Tongue (tissue), 2 donors: ENCODE measurements around the gene POMGNT2. TPM values are rescaled to one million over a fixed set of nuclear protein-coding genes. Genes with fewer than 3 reads are reported as not detected.
"Not testable (repeated sequence)": the region's sequence is repeated elsewhere in the genome, so short reads cannot be mapped to it uniquely, and the experiment has no call there.

Experiments
- DNase-seq: peaks from one replicate; pipeline ENCODE4 v3.0.0-alpha.2; 2015
- total RNA-seq: library from RNA; depleted of rRNA; stranded (reverse); fragments of >200 nt; gene quantifications from one replicate; pipeline ENCODE4 v1.2.3, GENCODE V29; 2014

POMGNT2 gene
- total RNA-seq, 1 donor from 2014 or later = 15.6 TPM

DNA sequence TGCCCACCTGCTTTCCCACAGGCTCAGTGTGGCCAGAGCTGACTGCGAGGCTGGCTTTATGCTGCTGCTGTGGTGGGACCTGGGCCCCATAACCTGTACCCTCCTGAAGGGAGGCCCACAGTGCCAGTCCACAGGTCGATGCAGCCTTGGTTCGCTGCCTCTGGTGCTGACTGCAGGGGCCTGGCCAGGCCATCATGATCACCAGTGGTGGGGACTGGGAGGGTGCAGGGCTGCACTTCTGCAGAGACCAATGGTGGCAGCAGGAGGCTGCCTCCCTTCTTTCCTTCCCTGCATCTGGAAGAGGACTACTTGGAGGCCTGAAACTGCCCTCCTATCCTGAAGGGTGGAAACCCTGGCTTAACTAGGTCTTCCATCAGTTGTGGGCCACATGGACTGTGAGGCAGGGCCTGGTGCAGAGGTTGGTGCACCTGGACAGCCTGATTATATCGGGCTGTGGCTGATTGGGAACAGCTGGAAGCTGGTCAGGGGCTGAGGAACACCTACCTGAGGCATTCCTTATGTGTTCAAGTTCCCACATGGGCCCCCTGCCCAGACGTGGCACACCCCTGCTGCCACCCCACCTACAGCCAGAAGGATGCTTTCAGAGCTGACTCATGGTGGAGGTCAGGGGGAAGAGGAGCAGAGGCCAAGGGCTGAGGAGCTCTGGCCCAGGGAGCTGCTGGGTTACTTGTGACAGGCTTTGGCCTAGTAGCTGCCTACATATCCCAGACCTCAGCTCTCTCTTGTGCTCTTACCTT lies 29.8 kb downstream of the POMGNT2 start:
- DNase-seq = no peak

DNA sequence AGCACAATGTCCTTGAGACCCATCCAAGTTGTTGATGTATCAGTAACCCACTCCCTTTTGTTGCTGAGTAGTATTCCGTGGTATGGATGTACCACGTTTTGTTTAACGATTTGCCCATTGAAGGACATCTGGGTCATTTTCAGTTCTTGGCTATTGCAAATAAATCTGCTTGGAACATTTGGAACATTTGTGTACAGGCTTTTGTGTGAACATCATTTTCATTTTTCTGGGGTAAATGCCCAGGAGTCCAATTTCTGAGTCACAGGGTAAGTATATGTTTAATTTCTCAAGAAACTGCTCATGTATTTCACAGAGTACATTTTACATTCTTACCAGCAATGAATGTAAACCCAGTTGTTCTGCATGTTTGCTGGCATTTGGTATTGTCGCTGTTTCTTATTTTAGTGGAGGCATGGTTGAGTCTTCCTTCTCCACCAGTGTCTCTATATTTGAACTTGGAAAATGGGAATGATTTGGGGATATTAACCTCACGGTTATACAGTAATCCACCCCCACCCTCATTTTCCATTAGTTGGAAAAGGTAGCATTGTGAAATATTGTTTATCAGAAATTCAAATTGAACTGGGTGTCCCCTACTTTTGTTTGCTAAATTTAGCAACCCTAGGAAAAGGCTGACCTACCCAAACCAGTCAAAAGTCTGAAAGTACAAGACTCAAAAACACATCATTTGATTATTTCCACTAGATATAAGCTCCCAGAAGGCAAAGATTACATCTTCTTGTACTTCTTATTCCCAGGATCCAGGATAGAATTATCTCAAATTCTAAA lies 30.8 kb downstream of the POMGNT2 start:
- DNase-seq = no peak

DNA sequence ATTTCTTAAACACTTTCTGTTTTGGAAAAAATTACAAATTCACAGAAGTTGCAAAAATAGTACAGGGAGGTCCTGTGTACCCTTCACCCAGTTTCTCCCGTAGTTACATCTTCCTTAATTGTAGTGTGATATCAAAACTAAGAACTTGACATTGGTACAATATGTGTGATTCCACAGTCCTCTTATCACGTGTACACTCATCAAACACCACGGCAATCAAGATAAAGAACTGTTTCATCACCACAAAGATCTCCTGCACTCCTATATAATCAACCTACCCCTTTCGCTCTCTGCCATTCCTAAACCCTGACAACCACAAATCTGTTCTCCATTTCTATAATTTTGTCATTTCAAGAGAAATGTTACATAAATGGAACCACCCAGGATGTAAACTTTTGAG lies 31.4 kb downstream of the POMGNT2 start:
- DNase-seq = no peak

DNA sequence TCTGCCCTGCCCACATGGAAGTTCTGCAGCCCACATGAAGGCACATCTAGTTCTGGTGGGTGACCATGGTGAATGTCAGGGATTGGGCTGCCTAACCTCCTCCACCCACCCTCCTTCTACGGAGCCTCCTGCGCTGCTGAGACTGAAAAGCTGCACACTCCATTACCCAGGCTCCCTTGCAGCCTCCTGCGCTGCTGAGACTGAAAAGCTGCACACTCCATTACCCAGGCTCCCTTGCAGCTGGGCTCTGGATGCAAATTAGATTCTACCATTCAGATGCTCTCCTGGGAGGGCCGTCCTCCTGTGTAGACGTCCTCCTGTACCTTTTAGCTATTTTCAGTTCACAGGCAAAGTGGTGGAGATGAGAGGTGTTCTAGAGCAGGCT lies 32.1 kb downstream of the POMGNT2 start:
- DNase-seq = no peak

DNA sequence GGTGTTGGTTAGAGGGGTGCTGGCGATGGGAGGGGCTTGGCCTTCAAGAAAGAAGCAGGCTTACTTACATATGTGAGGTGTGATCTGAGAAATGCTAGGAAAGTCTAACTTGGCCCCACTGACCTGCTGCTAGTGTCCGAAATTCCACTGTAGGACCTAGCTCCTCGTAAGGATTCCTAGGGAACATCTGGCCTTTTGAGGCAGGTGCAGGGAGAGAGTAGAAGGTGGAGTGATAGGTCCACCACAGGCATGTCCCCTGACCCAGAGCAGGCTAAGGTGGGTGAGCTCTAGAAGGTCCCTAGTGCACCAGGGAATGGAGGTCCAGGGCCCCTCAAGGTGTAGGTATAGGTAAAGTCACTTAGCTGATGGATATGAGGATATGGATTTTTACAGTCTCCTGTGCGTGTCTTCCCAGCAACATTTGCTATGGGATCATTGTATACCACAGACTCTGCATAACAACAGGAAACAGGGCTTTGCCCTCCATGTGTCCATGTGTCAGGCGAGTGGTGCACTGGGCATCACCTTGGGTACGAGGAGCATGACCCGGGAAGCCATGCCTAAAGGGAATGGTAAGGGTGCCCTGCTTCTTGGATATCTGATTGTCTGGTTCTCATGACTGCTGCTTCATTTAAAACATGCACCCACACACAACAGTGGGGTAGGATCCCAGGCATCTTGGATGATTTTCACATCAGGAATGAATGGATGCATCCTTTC lies 32.6 kb downstream of the POMGNT2 start:
- DNase-seq = no peak

DNA sequence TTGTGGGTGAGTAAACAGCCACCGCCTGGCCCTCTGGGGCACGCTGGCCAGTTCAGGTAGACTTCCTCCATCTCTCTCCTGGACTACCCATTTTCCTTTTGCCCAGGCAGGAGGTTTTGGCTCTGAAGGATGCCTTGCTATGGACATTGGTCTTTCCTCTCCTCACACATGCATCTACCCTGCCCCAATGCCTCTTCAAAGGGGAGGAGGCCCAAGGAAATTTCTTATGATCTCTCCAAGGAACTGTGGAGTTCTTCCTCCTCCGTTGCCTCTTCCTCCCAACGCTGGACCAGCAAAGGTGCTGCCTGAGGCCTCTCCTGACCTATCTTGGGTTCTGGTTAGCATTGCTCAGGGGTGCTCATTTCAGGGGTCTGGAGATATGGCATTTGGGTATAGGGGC lies 33.5 kb downstream of the POMGNT2 start:
- no peak for DNase-seq

DNA sequence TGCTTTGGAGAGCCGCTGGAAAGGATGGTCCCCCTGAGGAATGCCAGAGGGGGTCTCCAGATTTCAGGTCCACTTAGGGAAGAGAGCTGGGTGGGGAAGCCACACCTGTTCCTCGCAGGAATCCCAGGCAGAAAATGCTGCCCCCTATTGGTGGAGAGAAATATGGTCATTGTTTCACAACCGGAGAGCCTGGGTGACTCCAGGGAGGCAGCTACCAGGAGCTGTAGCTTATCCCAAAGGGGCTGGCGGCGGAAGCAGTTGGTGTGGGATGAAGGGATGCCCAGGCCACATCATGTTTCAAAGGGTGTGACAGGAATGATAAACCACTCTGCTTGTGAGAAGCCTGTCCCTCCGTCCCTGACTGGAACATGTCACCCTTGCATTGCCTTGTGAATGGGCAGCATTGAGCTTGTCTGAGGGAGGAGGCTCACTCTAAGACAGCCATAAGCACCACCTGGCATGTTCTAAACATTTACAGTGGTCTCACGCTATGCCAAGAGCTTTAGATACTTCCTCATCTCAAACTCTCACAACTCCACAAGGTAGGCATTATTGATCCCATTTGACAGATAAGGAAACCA lies 34.5 kb downstream of the POMGNT2 start:
- DNase-seq = no peak

DNA sequence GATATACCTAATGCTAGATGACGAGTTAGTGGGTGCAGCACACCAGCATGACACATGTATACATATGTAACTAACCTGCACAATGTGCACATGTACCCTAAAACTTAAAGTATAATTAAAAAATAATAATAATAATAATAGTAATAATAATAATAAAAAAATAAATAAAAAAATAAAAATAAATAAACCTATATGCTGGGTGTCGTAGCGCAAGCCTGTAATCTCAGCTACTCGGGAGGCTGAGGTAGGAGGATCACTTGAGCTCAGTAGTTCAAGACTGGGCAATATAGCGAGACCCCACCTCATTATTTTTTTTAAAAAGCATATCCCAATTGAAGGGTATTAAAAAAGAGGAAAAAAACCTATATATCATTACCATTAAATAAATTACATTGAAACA lies 35.2 kb downstream of the POMGNT2 start:
- DNase-seq = not testable (repeated sequence)

DNA sequence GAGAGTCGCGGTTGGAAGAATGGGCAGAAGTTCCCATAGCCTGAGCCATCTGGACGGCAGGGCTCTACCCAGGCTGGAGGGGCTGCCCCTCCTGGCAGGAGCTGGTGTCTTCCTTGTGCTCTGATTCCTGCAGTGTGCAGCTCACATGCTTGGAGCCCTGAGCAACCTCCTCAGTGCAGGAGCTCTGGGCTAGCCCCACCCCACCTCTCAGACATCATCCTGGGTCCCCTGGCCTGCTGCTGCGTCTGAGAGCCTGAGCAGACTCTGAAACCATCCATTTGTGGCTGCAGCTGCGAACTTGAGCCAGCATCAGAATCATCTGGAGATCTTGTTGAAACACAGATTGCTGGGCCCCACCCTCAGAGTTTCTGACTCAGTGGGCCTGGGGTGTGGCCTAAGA lies 42.8 kb downstream of the POMGNT2 start:
- DNase-seq = no peak

DNA sequence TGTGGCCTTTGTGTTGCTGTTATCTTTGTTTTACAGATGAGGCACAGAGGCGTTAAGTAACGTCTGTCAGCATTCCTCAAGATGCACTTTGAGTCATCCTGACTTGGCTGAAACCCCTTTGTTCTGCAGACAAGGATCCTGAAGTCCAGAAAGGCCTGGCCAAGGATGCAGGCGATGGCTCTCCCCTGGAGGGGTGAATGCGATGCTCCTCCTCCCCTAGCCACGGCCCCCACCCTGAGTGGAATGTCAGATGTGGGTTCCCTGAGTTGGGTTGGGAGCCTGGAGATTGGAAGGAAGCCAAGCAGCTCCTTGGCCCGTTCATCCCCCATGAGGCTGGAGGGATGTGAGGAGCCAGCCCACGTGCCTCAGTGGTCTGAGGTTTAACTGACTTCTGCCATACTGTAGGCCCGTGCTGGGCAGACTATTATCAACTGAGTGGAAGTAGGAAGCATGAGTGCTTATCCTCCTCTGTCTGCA lies 43.3 kb downstream of the POMGNT2 start:
- DNase-seq = no peak

DNA sequence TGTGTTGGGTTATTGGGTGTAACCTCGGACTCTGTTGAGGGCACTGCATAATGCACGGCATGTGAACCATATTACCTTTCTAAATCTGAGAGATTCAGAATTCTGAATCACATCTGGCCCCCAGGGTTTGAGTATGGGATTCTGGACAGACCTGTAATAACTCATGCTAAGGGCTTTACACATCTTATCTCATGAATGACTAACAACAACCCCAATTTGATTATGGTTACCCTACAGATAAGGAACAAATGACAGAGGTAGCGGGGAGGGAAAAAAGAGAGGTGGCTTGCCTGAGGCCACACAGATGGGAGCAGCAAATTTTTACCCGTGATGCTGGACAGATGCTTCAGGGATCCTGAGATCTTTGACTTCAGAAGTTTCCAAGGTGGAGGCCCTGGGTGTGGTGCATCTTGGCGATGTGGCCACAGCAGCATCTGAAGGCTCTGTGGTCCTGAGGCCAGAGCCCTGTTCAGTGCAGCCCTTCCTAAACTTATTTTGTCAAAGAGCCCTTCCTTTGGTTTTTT lies 43.8 kb downstream of the POMGNT2 start:
- DNase-seq = no peak

DNA sequence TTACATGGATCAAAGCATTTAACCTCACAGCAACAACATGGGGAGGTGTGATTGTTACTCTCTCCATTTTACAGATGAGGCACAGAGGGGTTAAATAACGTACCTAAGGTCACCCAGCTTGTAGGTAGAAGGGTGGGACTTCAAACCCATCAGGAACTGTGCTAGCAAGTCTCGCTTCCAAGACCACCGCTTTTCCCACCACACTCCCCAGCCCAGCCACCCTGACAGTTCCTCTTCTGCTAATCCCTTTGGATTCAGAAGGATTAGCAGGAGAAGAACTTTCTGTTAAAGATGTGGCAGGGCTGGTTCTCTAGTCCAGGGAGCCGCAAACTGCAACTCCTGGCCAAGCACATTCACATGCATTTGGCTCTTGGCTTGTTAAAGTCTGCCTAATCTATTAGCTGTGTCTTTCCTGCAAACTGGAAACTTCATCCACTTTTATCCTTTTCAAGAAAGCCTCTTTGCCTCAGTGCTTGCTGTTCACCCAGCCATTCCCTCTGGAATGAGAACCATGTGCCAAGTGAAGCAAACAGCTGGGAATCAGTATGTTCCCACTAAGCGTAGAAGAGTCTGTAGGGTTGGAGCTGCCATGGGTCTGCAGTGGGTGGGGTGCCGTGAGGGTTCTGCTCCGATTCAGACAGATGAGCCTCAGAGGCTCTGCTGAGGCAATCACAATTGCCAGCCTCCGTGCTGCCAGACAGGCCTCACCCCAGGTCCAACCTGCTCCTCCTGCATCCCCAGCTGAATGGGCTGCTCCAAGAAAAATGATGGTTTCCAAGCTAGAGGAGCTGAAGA lies 44.6 kb downstream of the POMGNT2 start:
- peak; percentile 51 for DNase-seq

DNA sequence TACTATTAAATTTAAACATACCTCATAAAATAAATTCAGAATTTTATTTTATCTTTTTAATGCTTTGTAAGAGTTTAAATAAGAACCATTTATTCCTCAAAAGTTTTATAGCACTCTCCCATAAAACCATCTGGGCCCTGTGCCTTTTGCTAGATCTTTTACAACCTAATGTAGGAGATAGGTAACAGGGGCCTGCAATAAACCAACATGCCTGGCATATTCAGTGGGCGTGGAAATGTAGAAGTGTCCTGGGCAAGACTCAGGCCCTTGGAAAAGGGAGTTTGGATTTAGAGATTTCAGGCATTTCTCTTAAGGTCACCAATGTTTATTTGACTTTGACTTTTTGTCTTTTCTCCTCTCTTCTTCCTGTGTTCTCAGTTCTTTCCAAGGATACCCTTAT lies 46.4 kb downstream of the POMGNT2 start:
- DNase-seq = no peak

DNA sequence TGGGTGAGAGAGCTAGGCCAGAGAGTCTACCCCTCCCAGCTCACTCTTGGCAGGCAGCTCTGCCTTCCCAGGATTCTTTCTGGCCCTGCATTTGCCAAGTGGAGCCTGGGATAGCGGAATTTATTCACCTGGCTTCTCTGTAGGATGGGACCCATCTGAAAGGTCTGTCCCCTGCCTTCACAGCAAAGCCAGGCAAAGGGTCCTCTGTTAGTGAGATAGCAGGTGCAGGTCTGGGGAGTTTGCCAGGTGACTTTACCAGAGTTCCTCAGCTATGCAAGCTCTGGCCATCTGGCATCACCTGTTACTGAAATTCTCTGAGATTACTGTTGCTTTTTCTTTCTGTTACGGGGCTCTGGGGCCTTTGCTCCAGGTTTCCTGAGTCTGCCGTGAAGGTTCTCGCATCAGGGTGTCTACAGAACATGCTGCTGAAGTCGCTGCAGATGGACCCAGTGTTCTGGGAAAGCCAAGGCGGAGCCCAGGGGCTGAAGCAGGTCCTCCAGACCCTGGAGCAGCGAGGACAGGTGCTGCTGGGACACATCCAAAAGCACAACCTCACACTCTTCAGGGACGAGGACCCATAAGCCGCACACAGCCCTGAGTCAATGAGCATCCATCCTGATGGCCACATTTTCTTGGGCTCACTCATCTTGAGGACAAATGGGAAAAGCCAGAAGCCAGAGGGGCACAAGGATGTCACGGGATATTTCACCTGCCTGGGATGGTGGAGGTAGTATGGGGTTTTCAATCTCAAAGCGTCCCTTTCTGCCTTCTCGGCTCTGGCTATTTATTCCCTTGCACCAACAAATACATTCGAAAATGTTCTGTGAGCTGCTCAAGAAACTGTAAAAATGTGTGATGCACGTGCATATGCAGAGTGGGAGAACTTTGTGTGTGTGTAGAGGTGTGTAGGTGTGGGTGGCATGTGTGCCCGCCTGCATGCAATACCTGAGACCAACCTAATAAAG lies 49.8 kb downstream of the POMGNT2 start:
- DNase-seq = no peak

DNA sequence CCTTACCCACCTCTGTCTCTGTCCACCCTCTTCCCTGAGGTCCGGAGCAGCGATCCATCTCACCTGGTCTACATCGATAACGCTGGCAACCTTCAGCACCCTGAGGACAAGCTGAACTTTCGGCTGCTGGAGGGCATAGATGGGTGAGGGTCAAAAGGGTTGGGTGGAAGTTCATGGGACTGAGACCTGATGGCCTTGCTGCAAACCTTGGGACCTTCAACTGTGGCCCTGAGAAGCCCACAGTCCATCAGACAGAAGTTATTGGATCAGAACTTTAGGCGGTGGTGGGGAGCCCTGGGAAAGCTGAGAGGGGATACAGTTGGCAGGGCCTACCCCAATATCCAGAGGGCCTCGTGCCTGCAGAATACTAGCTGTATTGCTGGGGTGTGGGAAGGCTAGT lies 50.5 kb downstream of the POMGNT2 start:
- DNase-seq = no peak

DNA sequence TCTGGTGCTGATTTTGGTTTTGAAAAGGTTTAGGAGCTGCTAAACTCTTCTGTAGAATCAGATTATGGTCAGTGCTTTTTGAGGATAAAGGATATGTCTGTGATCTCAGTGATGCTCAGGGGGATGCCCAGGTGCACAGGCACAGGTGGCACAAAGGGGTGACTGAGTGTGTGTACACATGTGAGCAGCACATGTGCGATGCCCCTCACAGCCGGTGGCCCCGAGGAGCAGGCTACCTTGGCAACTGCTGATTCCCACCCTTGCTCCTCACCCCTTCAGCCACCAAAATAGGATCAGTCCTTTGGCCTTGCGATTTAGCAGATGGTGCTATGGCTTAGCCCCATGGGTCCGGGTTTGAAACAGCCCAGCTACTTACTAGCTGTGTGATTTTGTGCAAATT lies 51.1 kb downstream of the POMGNT2 start:
- DNase-seq = no peak

DNA sequence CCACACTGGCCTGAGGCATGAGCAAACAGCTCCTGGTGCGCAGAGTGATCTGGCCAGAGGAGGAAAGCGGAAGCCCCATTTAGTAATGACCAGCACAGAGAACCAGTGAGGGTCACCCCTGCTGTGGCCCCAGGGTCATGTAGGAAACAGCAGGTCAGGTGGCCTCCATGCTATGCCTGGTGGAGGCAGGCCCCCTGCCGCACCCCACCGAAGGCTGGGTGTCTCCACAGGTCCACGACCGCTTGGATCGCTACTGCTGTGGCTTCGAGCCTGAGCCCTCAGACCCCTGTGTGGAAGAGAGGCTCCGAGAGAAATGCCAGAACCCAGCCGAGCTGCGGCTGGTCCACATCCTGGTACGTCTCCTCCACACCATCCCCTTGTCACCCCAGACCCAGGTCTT lies 52.6 kb downstream of the POMGNT2 start:
- DNase-seq = no peak

DNA sequence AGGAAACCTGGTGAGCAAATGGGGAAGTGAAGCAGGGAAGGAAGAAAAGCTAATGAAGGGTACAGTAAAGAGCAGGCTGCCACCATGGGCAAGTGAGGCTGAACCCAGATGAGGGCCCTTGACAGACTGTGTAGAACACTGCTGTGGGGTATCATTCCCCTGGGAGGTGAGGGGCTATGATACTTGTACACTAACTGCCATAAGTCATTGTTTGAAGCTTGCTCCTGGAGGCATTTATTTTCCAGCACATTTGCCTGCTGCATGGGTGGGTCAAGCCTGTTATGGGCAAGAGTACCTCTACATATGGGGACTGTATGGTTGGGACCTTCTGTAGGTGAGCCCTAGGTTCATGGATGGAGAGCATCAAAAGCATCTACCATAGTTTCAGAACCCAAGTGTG lies 57.4 kb downstream of the POMGNT2 start:
- no peak for DNase-seq

DNA sequence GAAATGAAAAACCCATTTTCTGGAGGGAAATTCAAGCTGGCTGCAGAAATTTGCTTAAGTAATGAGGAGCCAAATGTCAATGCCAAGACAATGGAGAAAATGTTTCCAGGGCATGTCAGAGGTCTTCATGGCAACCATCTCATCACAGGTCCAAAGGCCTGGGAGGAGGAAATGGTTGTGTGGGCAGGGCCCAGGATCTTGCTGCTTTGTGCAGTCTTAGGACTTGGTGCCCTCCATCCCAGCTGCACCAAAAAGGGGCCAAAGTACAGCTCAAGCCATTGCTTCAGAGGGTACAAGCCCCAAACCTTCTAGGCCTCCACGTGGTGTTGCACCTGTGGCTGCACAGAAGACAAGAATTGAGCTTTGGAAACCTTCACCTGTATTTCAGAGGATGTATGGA lies 59.3 kb downstream of the POMGNT2 start:
- no peak for DNase-seq

DNA sequence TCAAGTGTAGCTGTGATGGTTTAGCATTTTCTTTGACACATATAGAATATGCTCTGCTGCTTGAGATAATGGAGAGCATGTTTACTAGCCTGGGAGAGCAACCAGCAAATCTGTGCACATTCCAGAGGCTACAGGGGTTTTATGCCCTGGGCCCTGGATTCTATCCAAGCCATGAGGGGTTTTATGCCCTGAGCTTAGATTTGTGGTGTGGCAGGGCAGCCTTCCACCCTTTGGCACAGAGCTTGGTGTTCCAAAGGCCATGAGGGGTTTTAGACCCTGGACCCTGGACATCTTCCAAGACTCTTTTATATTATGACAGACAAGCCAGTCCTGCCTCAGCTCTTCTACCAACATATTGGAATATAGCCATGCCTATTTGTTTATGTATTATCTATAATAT lies 60.8 kb downstream of the POMGNT2 start:
- not testable (repeated sequence) for DNase-seq
